ENCODE data around the gene GOLIM4.

DNA sequence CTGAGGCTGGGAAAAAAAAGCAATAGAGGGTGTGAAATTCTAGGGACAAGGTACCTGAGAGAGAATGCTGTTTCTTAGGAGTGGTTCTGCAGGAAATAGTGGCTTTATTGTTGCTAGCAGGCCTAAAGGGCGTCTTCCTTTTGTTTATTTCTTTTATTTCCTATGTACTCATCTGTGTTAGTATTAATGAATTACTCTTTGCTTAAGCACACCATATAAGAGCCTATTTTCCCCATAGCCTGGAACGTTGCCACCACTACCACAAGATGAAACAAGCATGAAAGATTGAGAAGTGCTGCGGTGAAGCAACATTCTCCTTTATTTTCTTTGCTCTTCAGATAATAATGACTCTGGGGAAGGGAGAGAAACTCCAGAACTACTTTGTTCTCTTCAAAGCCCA lies 21.3 kb upstream of the GOLIM4 start:
- TF ChIP-seq POLR2A (IDR thresholded peaks at IDR 0.05; ENCODE audit: low read length) (no peak), GATA1 (IDR thresholded peaks at IDR 0.05; ENCODE audit: low read depth, low read length) (no peak)

Data from erythroblast (primary cell).